ENCODE data around the gene GNG2. TPM values are rescaled to one million over a fixed set of nuclear protein-coding genes. Genes with fewer than 3 reads are reported as not detected.
A peak's percentile ranks its signal among the peaks of the same experiment; 100 is the strongest.

The GNG2 gene
- total RNA-seq, 2 donors from 2014 or later = 99.1 to 132 TPM

DNA sequence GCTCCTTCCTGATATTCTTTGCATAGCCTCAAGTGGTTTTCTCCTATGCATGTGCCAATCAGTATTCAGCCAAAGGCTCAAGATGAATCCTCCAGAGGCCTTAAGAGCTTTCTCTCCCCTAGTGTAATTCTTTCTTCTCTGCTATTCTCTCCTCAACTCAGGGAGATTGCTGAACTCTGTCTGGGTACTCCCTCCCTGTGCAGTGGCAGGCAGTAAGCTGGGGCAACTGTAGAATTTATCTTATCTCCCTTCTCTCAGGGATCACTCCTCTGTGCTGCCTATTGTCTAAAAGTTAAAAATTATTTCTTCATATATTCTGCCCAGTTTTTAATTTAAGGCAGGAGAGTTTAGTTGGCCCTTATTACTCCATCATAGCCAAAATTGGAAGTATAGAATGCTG lies 100.5 kb downstream of the GNG2 start:
- Mint-ChIP-seq H3K27me3 (no peaks in the 10 kb centered on the region), H3K4me1 (peaks cover 35% of the 10 kb centered on the region), H3K27ac (peak overlapping the region; percentile 23), H3K4me3 (no peak overlapping the region), H3K36me3 (ENCODE audit: low read depth) (peaks cover 97% of the 10 kb centered on the region), H3K9me3 (peaks cover 9% of the 10 kb centered on the region)
- no peak for ATAC-seq (replicated peaks)

DNA sequence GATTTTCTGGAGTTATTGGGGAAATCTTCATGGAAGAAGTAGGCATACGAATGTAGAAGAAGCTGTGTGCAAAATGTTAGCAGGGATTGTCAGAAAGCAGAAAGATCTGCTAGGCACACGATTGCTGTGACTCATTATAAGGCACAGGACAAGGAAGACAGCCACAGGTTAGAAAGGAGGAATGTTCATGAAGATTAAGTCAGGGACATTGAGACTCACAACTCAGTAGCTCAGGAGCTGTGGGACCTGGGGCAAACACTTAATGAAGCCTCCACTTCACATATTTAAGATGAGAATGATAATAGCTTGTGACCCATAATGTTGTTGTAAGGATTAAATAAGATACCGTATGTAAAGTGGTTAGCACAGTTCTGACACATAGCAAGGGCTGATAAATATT lies 102.3 kb downstream of the GNG2 start:
- Mint-ChIP-seq H3K36me3 (ENCODE audit: low read depth) (peaks cover 94% of the 10 kb centered on the region), H3K9me3 (peaks cover 9% of the 10 kb centered on the region), H3K4me1 (peaks cover 35% of the 10 kb centered on the region), H3K27me3 (no peaks in the 10 kb centered on the region), H3K4me3 (peak overlapping the region; percentile 2), H3K27ac (peak overlapping the region; percentile 49)
- ATAC-seq (replicated peaks) = no peak

GRCh38 chr14:51963286-51963685 lies 102.9 kb downstream of the GNG2 start:
- H3K4me1 Mint-ChIP-seq = peaks cover 35% of the 10 kb centered on the region
- no peaks in the 10 kb centered on the region for H3K27me3 Mint-ChIP-seq
- H3K27ac Mint-ChIP-seq = peak overlapping the region; percentile 49
- peaks cover 94% of the 10 kb centered on the region for H3K36me3 Mint-ChIP-seq (ENCODE audit: low read depth)
- no peak for ATAC-seq (replicated peaks)
- peaks cover 6% of the 10 kb centered on the region for H3K9me3 Mint-ChIP-seq
- peak overlapping the region; percentile 2 for H3K4me3 Mint-ChIP-seq

DNA sequence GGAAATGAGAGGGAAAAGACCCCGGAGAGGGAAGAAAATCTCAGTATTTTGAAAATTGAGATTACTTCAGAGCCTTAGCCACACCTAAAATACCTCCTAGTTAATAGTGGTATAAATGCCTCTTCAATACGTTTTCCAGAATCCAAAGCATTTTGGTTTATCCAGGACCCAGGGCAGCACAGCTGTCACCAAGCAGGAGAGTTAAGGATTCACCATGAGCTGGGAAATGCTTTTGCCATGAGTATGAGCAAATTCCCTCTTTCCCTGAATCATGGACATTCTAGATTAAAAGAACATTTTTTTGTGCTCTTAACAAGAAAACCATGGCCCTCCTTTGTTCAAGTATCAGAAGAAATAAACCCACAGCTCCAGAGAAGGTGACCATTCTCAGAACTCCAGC lies 107.1 kb downstream of the GNG2 start:
- no peaks in the 10 kb centered on the region for H3K9me3 Mint-ChIP-seq
- H3K27ac Mint-ChIP-seq = no peak overlapping the region
- H3K4me3 Mint-ChIP-seq = no peak overlapping the region
- H3K36me3 Mint-ChIP-seq (ENCODE audit: low read depth) = peaks cover 76% of the 10 kb centered on the region
- H3K27me3 Mint-ChIP-seq = no peaks in the 10 kb centered on the region
- no peak for ATAC-seq (replicated peaks)
- peaks cover 3% of the 10 kb centered on the region for H3K4me1 Mint-ChIP-seq

GRCh38 chr14:51969852-51970540 lies 109.6 kb downstream of the GNG2 start:
- no peaks in the 10 kb centered on the region for H3K9me3 Mint-ChIP-seq
- H3K27me3 Mint-ChIP-seq = no peaks in the 10 kb centered on the region
- no peak for ATAC-seq (replicated peaks)
- peaks cover 51% of the 10 kb centered on the region for H3K36me3 Mint-ChIP-seq (ENCODE audit: low read depth)
- H3K27ac Mint-ChIP-seq = peak overlapping the region; percentile 6
- H3K4me1 Mint-ChIP-seq = no peaks in the 10 kb centered on the region
- H3K4me3 Mint-ChIP-seq = no peak overlapping the region

DNA sequence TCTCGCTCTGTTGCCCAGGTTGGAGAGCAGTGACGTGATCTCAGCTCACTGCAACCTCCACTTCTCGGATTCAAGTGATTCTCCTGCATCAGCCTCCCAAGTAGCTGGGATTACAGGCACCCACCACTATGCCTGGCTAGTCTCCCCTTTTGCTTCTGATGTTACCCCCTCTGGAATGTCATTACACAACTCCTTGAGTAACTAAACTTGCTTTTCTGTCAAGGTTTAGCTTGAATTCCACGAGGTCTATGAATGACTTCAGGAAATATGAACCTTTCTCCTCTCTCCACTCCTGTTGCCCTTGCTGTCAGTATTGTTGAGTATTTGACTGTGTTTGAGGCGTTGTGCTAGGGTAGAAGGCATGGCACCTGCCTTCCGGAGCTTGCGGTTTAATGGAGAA lies 112.2 kb downstream of the GNG2 start:
- no peak overlapping the region for H3K27ac Mint-ChIP-seq
- H3K27me3 Mint-ChIP-seq = no peaks in the 10 kb centered on the region
- H3K36me3 Mint-ChIP-seq (ENCODE audit: low read depth) = peaks cover 28% of the 10 kb centered on the region
- ATAC-seq (replicated peaks) = no peak
- H3K9me3 Mint-ChIP-seq = no peaks in the 10 kb centered on the region
- H3K4me3 Mint-ChIP-seq = no peak overlapping the region
- H3K4me1 Mint-ChIP-seq = no peaks in the 10 kb centered on the region

DNA sequence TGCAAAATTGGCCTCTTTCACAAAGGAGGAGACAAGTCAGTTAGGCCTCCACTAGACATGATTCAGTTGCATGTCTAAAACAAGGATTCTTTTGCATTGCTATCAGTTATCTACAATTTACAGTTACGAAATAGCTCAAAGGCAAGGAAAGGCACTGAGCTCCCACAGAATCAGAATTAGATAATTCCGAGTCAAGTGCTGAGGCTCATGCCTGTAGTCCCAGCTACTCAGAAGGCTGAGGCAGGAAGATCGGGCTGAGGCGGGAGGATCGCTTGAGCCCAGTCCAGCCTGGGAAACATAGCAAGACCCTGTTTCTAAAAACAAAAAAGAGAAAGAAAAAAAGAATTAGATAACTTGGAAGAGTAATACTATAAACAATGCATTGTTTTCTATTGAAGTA lies 116.7 kb downstream of the GNG2 start:
- Mint-ChIP-seq H3K4me1 (peaks cover 10% of the 10 kb centered on the region), H3K9me3 (no peaks in the 10 kb centered on the region), H3K4me3 (no peak overlapping the region), H3K27me3 (peaks cover 3% of the 10 kb centered on the region), H3K27ac (no peak overlapping the region), H3K36me3 (ENCODE audit: low read depth) (no peaks in the 10 kb centered on the region)
- ATAC-seq (replicated peaks) = no peak

DNA sequence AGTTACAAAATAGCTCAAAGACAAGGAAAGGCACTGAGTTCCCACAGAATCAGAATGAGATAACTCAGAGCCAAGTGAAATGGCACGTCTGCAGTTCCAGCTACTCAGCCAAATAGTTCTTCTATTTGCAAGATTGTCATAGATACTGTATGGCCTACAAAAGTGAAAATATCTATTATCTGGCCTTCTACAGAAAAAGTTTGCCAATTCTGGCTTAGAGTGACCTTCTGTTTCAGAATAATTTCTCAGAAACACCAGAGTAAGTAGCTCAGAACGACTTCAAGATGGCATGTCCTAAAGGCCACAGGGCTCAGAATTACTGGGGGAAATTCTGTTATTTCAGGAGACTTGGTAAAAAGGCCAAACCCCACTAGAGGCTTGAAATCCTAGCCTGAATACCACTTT lies 118.3 kb downstream of the GNG2 start:
- Mint-ChIP-seq H3K4me3 (no peak overlapping the region), H3K4me1 (peaks cover 10% of the 10 kb centered on the region), H3K36me3 (ENCODE audit: low read depth) (no peaks in the 10 kb centered on the region), H3K9me3 (no peaks in the 10 kb centered on the region), H3K27me3 (peaks cover 3% of the 10 kb centered on the region), H3K27ac (no peak overlapping the region)
- ATAC-seq (replicated peaks) = no peak

- Mint-ChIP-seq H3K4me3 (no peak overlapping the region), H3K27me3 (peaks cover 3% of the 10 kb centered on the region), H3K27ac (no peak overlapping the region), H3K9me3 (no peaks in the 10 kb centered on the region), H3K36me3 (ENCODE audit: low read depth) (no peaks in the 10 kb centered on the region), H3K4me1 (peaks cover 10% of the 10 kb centered on the region)
- peak; percentile 75 for ATAC-seq (replicated peaks)
Measured at GRCh38 chr14:51979088-51979709, 118.8 kb downstream of the GNG2 start.

GRCh38 chr14:51981218-51981854 lies 120.9 kb downstream of the GNG2 start:
- peak; percentile 85 for ATAC-seq (replicated peaks)
- Mint-ChIP-seq H3K4me3 (no peak overlapping the region), H3K36me3 (ENCODE audit: low read depth) (no peaks in the 10 kb centered on the region), H3K27ac (peak overlapping the region; percentile 32), H3K27me3 (peaks cover 3% of the 10 kb centered on the region), H3K9me3 (no peaks in the 10 kb centered on the region), H3K4me1 (peaks cover 10% of the 10 kb centered on the region)

- H3K36me3 Mint-ChIP-seq (ENCODE audit: low read depth) = peaks cover 24% of the 10 kb centered on the region
- peaks cover 8% of the 10 kb centered on the region for H3K4me1 Mint-ChIP-seq
- no peak for ATAC-seq (replicated peaks)
- peak overlapping the region; percentile 92 for H3K4me3 Mint-ChIP-seq
- H3K27ac Mint-ChIP-seq = peak overlapping the region; percentile 94
- no peaks in the 10 kb centered on the region for H3K27me3 Mint-ChIP-seq
- H3K9me3 Mint-ChIP-seq = no peaks in the 10 kb centered on the region
Measured at GRCh38 chr14:51988221-51988620, 127.8 kb downstream of the GNG2 start.

- H3K9me3 Mint-ChIP-seq = no peaks in the 10 kb centered on the region
- H3K4me1 Mint-ChIP-seq = peaks cover 18% of the 10 kb centered on the region
- peak within 1 kb of the TSS; percentile 92 for H3K4me3 Mint-ChIP-seq
- no peaks in the 10 kb centered on the region for H3K27me3 Mint-ChIP-seq
- ATAC-seq (replicated peaks) = peak; percentile 99
- peaks cover 37% of the 10 kb centered on the region for H3K36me3 Mint-ChIP-seq (ENCODE audit: low read depth)
- peak within 1 kb of the TSS; percentile 94 for H3K27ac Mint-ChIP-seq
Measured at GRCh38 chr14:51989293-51990234, 129.2 kb downstream of the GNG2 start, which contains the start of gene RTRAF. Gene RTRAF (plus strand): TSS chr14:51989546. CDS start chr14:51989640, 94 bp downstream.

GRCh38 chr14:51990488-51990887 lies 130.1 kb downstream of the GNG2 start:
- Mint-ChIP-seq H3K27ac (peak overlapping the region; percentile 94), H3K36me3 (ENCODE audit: low read depth) (peaks cover 46% of the 10 kb centered on the region), H3K9me3 (no peaks in the 10 kb centered on the region), H3K4me1 (peaks cover 23% of the 10 kb centered on the region), H3K27me3 (no peaks in the 10 kb centered on the region), H3K4me3 (peak overlapping the region; percentile 92)
- ATAC-seq (replicated peaks) = no peak

- no peak for ATAC-seq (replicated peaks)
- Mint-ChIP-seq H3K9me3 (no peaks in the 10 kb centered on the region), H3K27ac (peak overlapping the region; percentile 6), H3K27me3 (no peaks in the 10 kb centered on the region), H3K4me1 (peaks cover 21% of the 10 kb centered on the region), H3K36me3 (ENCODE audit: low read depth) (peaks cover 72% of the 10 kb centered on the region), H3K4me3 (peak overlapping the region; percentile 26)
Measured at GRCh38 chr14:51993285-51993920, 133.0 kb downstream of the GNG2 start.
